Neural cell (in vitro differentiated cells): ENCODE data around the gene SNRPA1. TPM values are rescaled to one million over a fixed set of nuclear protein-coding genes. Genes with fewer than 3 reads are reported as not detected.

ENCODE experiments used
- H2AFZ ChIP-seq: fragments of 200-600, 300-800 bp; sonication (generic), shearing (Covaris generic); 2 replicates; pipeline ENCODE4 v1.6.0; 2014; ENCODE audit warnings: low read depth, mild to moderate bottlenecking, antibody characterized with exemption, low read length, moderate library complexity
- H3F3A ChIP-seq: fragments of 200-600 bp; shearing (Covaris generic); 2 replicates; pipeline ENCODE4 v1.6.1; 2016; ENCODE audit warnings: mild to moderate bottlenecking, moderate library complexity, mixed read lengths, antibody characterized with exemption, low read length; ENCODE audit not compliant: insufficient read depth, poor library complexity, severe bottlenecking
- H3K27ac ChIP-seq: fragments of 200-600, 300-800 bp; sonication (generic), shearing (Covaris generic); 2 replicates; pipeline ENCODE4 v1.5.1; 2014; ENCODE audit warnings: mild to moderate bottlenecking, low read length, moderate library complexity
- H3K27me3 ChIP-seq: fragments of 300-800, 200-600 bp; sonication (generic), shearing (Covaris generic); 2 replicates; pipeline ENCODE4 v1.6.0; 2014; ENCODE audit warnings: mild to moderate bottlenecking, low read depth, low read length, moderate library complexity; ENCODE audit not compliant: insufficient read depth
- H3K36me3 ChIP-seq: fragments of 300-800, 200-600 bp; sonication (generic), shearing (Covaris generic); 2 replicates; pipeline ENCODE4 v1.5.1; 2014; ENCODE audit warnings: mild to moderate bottlenecking, antibody characterized with exemption, low read length, moderate library complexity; ENCODE audit not compliant: insufficient read depth
- H3K4me2 ChIP-seq: fragments of 300-800, 200-600 bp; sonication (generic), shearing (Covaris generic); 2 replicates; pipeline ENCODE4 v1.6.0; 2014; ENCODE audit warnings: mild to moderate bottlenecking, low read length
- H3K4me3 ChIP-seq: fragments of 300-800, 200-600 bp; sonication (generic), shearing (Covaris generic); 2 replicates; pipeline ENCODE4 v1.5.1; 2014; ENCODE audit warnings: mild to moderate bottlenecking, low read length, moderate library complexity
- H3K79me2 ChIP-seq: fragments of 200-600 bp; shearing (Covaris generic); replicated peaks from 2 replicates; pipeline ENCODE4 v1.6.0; 2014; ENCODE audit warnings: mild to moderate bottlenecking, low read length, moderate library complexity; ENCODE audit not compliant: insufficient read depth
- H3K9ac ChIP-seq: fragments of 300-800, 200-600 bp; sonication (generic), shearing (Covaris generic); 2 replicates; pipeline ENCODE4 v1.6.1; 2016; ENCODE audit warnings: mild to moderate bottlenecking, low read length, mixed read lengths
- H3K9me2 ChIP-seq: fragments of 200-600 bp; shearing (Covaris generic); 2 replicates; pipeline ENCODE4 v1.6.1; 2016; ENCODE audit warnings: mild to moderate bottlenecking, low read length, mixed read lengths; ENCODE audit not compliant: insufficient read depth
- H3K9me3 ChIP-seq: fragments of 200-600, 300-800 bp; sonication (generic), shearing (Covaris generic); 2 replicates; pipeline ENCODE4 v1.6.1; 2016; ENCODE audit warnings: mild to moderate bottlenecking, mixed run types, low read length, moderate library complexity, mixed read lengths
- H4K20me1 ChIP-seq: fragments of 200-600 bp; shearing (Covaris generic); 2 replicates; pipeline ENCODE4 v1.6.1; 2016; ENCODE audit warnings: mild to moderate bottlenecking, mixed run types; ENCODE audit not compliant: insufficient read depth
- EP300 ChIP-seq: fragments of 450-650 bp; conservative IDR thresholded peaks from 2 replicates; pipeline ENCODE4 v1.6.1; 2014; ENCODE audit warnings: antibody characterized with exemption, mild to moderate bottlenecking, moderate library complexity; ENCODE audit not compliant: poor library complexity, severe bottlenecking
- EZH2 ChIP-seq: fragments of 200-600, 300-800 bp; shearing (Covaris generic), sonication (generic); IDR thresholded peaks from 2 replicates; pipeline ENCODE4 v1.6.1; 2014; ENCODE audit warnings: antibody characterized with exemption, low read length, borderline replicate concordance, mild to moderate bottlenecking; ENCODE audit not compliant: insufficient read depth, poor library complexity, severe bottlenecking
- MXI1 ChIP-seq: fragments of 450-650 bp; conservative IDR thresholded peaks from 2 replicates; pipeline ENCODE4 v1.6.1; 2014; ENCODE audit warnings: antibody characterized with exemption, mild to moderate bottlenecking; ENCODE audit not compliant: poor library complexity, severe bottlenecking
- POLR2AphosphoS5 ChIP-seq: IDR thresholded peaks from 2 replicates; pipeline ENCODE4 v1.6.1; 2012
- RAD21 ChIP-seq: fragments of 450-650 bp; conservative IDR thresholded peaks from 2 replicates; pipeline ENCODE4 v1.6.1; 2014; ENCODE audit warnings: antibody characterized with exemption, mild to moderate bottlenecking, moderate library complexity
- REST ChIP-seq: IDR thresholded peaks from 2 replicates; pipeline ENCODE4 v1.6.1; 2012; ENCODE audit warnings: borderline replicate concordance
- SMC3 ChIP-seq: fragments of 450-650 bp; conservative IDR thresholded peaks from 2 replicates; pipeline ENCODE4 v1.6.1; 2014; ENCODE audit warnings: antibody characterized with exemption, mild to moderate bottlenecking, moderate library complexity; ENCODE audit not compliant: poor library complexity
- TAF1 ChIP-seq: IDR thresholded peaks from 2 replicates; pipeline ENCODE4 v1.6.1; 2012; ENCODE audit warnings: low read depth
- polyA plus RNA-seq: library from polyadenylated mRNA; depleted of rRNA; stranded (reverse); fragments of >200 nt; gene quantifications from 2 replicates; pipeline ENCODE4 v1.2.3, GENCODE V29; 2014
- TF ChIP-seq, protein P1 (sequence below): fragments of 450-650 bp; IDR thresholded peaks from 2 replicates; pipeline ENCODE4 v1.5.1; 2014; ENCODE audit warnings: antibody characterized with exemption, mild to moderate bottlenecking, moderate library complexity; ENCODE audit not compliant: poor library complexity, severe bottlenecking

SNRPA1 gene
- polyA plus RNA-seq, 1 donor from 2014 or later: 53.6 TPM

DNA sequence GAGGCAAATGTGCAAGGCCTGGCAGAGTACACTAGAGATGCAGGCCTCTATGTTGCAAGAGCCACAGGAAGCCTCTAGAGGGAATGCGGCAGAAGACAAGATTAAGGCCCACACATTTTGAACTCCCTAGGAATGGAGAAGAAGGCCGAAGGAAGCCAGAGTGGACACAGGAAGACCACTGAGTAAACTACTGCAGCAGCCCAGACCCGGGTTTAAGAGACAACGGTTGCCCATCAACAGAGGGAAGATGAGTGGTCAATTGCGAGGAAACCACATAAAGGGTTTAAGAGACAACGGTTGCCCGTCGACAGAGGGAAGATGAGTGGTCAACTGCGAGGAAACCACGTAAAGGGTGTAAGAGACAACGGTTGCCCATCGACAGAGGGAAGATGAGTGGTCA is 57.8 kb downstream of the SNRPA1 start:
- Histone ChIP-seq H3K36me3 (no peaks in the 10 kb centered on the region), H3K4me2 (no peak overlapping the region), H4K20me1 (no peaks in the 10 kb centered on the region), H3K9ac (no peak overlapping the region), H3K27me3 (no peaks in the 10 kb centered on the region), H2AFZ (no peak overlapping the region), H3K79me2 (peaks cover 52% of the 10 kb centered on the region), H3K4me3 (no peak overlapping the region), H3K9me2 (no peaks in the 10 kb centered on the region), H3K9me3 (no peaks in the 10 kb centered on the region), H3K27ac (no peak overlapping the region), H3F3A (no peaks in the 10 kb centered on the region)
- TF ChIP-seq REST (no peak), MXI1 (no peak), EP300 (no peak), RAD21 (no peak), POLR2AphosphoS5 (no peak)
- TF ChIP-seq, protein P1, sequence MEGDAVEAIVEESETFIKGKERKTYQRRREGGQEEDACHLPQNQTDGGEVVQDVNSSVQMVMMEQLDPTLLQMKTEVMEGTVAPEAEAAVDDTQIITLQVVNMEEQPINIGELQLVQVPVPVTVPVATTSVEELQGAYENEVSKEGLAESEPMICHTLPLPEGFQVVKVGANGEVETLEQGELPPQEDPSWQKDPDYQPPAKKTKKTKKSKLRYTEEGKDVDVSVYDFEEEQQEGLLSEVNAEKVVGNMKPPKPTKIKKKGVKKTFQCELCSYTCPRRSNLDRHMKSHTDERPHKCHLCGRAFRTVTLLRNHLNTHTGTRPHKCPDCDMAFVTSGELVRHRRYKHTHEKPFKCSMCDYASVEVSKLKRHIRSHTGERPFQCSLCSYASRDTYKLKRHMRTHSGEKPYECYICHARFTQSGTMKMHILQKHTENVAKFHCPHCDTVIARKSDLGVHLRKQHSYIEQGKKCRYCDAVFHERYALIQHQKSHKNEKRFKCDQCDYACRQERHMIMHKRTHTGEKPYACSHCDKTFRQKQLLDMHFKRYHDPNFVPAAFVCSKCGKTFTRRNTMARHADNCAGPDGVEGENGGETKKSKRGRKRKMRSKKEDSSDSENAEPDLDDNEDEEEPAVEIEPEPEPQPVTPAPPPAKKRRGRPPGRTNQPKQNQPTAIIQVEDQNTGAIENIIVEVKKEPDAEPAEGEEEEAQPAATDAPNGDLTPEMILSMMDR: no peak

GRCh38 chr15:101233651-101234280 is 61.3 kb downstream of the SNRPA1 start:
- H4K20me1 ChIP-seq: no peaks in the 10 kb centered on the region

GRCh38 chr15:101232677-101233076 is 62.4 kb downstream of the SNRPA1 start:
- TF ChIP-seq SMC3: no peak
- no peak for TF ChIP-seq RAD21
- no peak for TF ChIP-seq TAF1
- TF ChIP-seq, protein P1: no peak
- TF ChIP-seq EZH2: no peak
- no peak for TF ChIP-seq REST
- TF ChIP-seq MXI1: no peak
- TF ChIP-seq EP300: no peak
- no peak for TF ChIP-seq POLR2AphosphoS5
- no peaks in the 10 kb centered on the region for H3F3A ChIP-seq
- H3K4me2 ChIP-seq: no peak overlapping the region
- no peaks in the 10 kb centered on the region for H4K20me1 ChIP-seq
- no peaks in the 10 kb centered on the region for H3K9me2 ChIP-seq
- H3K27ac ChIP-seq: no peak overlapping the region
- H3K36me3 ChIP-seq: no peaks in the 10 kb centered on the region
- no peaks in the 10 kb centered on the region for H3K9me3 ChIP-seq
- H3K4me3 ChIP-seq: no peak overlapping the region
- H3K27me3 ChIP-seq: no peaks in the 10 kb centered on the region
- H3K79me2 ChIP-seq: peaks cover 53% of the 10 kb centered on the region
- H3K9ac ChIP-seq: no peak overlapping the region
- no peak overlapping the region for H2AFZ ChIP-seq

More at GRCh38 chr15:101233651-101234280, 61.3 kb downstream of the SNRPA1 start:
- H3K9ac ChIP-seq: no peak overlapping the region
- no peak overlapping the region for H3K27ac ChIP-seq
- H3K36me3 ChIP-seq: no peaks in the 10 kb centered on the region
- no peaks in the 10 kb centered on the region for H3K9me2 ChIP-seq
- no peaks in the 10 kb centered on the region for H3F3A ChIP-seq
- H3K4me2 ChIP-seq: no peak overlapping the region
- no peak overlapping the region for H2AFZ ChIP-seq
- no peaks in the 10 kb centered on the region for H3K27me3 ChIP-seq
- peaks cover 54% of the 10 kb centered on the region for H3K79me2 ChIP-seq
- no peak for TF ChIP-seq SMC3
- no peak for TF ChIP-seq RAD21
- H3K4me3 ChIP-seq: no peak overlapping the region
- no peaks in the 10 kb centered on the region for H3K9me3 ChIP-seq
